Measurements from ENCODE around the gene GOLGA8O. TPM values are rescaled to one million over a fixed set of nuclear protein-coding genes. Genes with fewer than 3 reads are reported as not detected.

The GOLGA8O gene, protein sequence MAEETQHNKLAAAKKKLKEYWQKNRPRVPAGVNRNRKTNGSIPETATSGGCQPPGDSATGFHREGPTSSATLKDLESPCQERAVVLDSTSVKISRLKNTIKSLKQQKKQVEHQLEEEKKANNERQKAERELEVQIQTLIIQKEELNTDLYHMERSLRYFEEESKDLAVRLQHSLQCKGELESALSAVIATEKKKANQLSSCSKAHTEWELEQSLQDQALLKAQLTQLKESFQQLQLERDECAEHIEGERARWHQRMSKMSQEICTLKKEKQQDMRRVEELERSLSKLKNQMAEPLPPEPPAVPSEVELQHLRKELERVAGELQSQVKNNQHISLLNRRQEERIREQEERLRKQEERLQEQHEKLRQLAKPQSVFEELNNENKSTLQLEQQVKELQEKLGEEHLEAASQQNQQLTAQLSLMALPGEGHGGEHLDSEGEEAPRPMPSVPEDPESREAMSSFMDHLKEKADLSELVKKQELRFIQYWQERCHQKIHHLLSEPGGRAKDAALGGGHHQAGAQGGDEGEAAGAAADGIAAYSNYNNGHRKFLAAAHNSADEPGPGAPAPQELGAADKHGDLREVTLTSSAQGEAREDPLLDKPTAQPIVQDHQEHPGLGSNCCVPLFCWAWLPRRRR
- total RNA-seq (2022; extraction: Qiagen RNA extraction) = 0.27 to 0.57 TPM (median 0.38 TPM) in 5 replicates

DNA sequence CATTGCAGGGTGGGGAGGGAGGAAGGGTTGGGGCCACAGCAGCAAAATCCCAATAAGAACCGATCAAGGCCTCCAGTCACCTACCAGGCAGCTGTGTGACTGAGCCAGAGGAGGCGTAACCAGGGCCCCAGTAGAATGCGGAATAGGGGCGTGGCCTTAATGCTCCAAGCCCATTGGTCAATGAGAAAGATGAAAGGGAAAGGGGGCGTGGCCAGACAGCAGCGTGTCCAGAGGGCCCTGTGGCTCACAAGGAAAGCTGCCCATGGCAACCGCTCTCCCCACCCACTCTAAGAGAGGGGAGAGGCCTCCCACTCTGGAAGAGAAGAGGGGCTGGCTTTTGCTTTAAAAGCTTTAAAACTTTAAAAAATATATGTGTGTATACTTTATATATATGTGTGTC is at the start of gene GOLGA8O:
Gene GOLGA8O (minus strand): TSS at position 101 of the 400 bp plus-strand sequence. CDS start 98 bp downstream, at position 3.

DNA sequence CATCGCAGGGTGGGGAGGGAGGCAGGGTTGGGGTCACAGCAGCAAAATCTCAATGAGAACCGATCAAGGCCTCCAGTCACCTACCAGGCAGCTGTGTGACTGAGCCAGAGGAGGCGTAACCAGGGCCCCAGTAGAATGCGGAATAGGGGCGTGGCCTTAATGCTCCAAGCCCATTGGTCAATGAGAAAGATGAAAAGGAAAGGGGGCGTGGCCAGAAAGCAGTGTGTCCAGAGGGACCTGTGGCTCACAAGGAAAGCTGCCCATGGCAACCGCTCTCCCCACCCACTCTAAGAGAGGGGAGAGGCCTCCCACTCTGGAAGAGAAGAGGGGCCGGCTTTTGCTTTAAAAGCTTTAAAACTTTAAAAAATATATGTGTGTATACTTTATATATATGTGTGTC is 52.2 kb downstream of the GOLGA8O start, which contains the start of gene GOLGA8K:
Gene GOLGA8K (minus strand): TSS at position 101 of the 400 bp plus-strand sequence. CDS start 98 bp downstream, at position 3.

Other genes with a start within 250 kb of the GOLGA8O start
- 0.34 to 1.2 TPM (median 0.62 TPM) in 5 replicates for gene GOLGA8K, start 52.3 kb downstream of the GOLGA8O start, total RNA-seq (2022; extraction: Qiagen RNA extraction)
- 0.80 to 1.4 TPM (median 1.0 TPM) in 5 replicates for gene GOLGA8N, start 137.8 kb upstream of the GOLGA8O start, total RNA-seq (2022; extraction: Qiagen RNA extraction)
- 65.8 to 98.7 TPM (median 83.9 TPM) in 5 replicates for gene ARHGAP11A, start 159.9 kb upstream of the GOLGA8O start, total RNA-seq (2022; extraction: Qiagen RNA extraction)
- 1.5 to 2.6 TPM (median 2.2 TPM) in 5 replicates for gene SCG5, start 186.1 kb upstream of the GOLGA8O start, total RNA-seq (2022; extraction: Qiagen RNA extraction)

Data from A549 treated with dexamethasone at 1 μM for 4 hours (cell line).